Measurements from ENCODE around the gene CBLB. TPM values are rescaled to one million over a fixed set of nuclear protein-coding genes. Genes with fewer than 3 reads are reported as not detected.

The CBLB gene
- total and polyA plus RNA-seq, 2 experiments from 2014 or later, result 20.5 to 47.7 TPM

DNA sequence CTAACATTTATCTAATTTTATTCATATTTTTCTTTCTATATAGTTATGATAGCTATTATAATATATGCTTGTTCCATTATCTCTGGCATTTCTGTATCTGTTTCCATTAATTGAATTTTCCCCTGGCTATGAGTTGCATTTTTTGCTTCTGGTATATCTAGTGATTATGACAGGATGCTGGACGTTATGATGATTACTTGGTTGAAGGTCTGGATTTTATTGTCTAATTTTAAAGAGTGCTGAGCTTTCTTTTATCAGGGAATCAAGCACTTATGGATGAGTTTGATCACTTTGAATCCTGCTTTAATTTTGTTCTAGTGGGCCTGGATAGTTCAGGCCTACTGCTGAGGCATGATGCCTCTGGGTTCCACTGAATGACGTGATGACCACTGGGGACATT, 229.7 kb downstream of the CBLB start:
- Histone ChIP-seq H2AFZ (no peak overlapping the region), H4K20me1 (replicated peaks; ENCODE audit: insufficient read depth) (no peaks in the 10 kb centered on the region), H3K4me3 (no peak overlapping the region), H3K27ac (ENCODE audit: low read depth) (no peak overlapping the region), H3F3A (replicated peaks; ENCODE audit: low read depth) (no peaks in the 10 kb centered on the region), H3K4me2 (no peak overlapping the region), H3K27me3 (ENCODE audit: insufficient read depth) (no peaks in the 10 kb centered on the region), H3K79me2 (replicated peaks; ENCODE audit: insufficient read depth) (no peaks in the 10 kb centered on the region), H3K4me1 (ENCODE audit: insufficient read depth) (no peaks in the 10 kb centered on the region), H3K36me3 (ENCODE audit: insufficient read depth) (no peaks in the 10 kb centered on the region), H3K9me2 (ENCODE audit: insufficient read depth) (no peaks in the 10 kb centered on the region)
- Mint-ChIP-seq H3K9me3 (peaks cover 8% of the 10 kb centered on the region; the same call in 2 of the 3 replicates), H3K36me3 (ENCODE audit: low read depth) (no peaks in the 10 kb centered on the region; the same call in 2 of the 3 replicates), H3K27me3 (ENCODE audit: insufficient read depth, low read depth, poor library complexity) (no peaks in the 10 kb centered on the region), H3K27ac (no peak overlapping the region), H3K4me3 (no peak overlapping the region), H3K4me1 (no peaks in the 10 kb centered on the region)
- DNase-seq (ENCODE audit: low spot score) (no peak), ATAC-seq (no peak)
- TF ChIP-seq STAT1 (IDR thresholded peaks at IDR 0.05; ENCODE audit: unreplicated experiment) (no peak), POLR2AphosphoS5 (IDR thresholded peaks at IDR 0.05; ENCODE audit: low read depth) (no peak), EZH2 (IDR thresholded peaks at IDR 0.05; ENCODE audit: low read depth, unreplicated experiment) (no peak), ZNF331 (CRISPR knock-in tag; IDR thresholded peaks at IDR 0.05; ENCODE audit: low read depth) (no peak), JUNB (IDR thresholded peaks at IDR 0.05; ENCODE audit: unreplicated experiment) (no peak), ZNF114 (CRISPR knock-in tag; IDR thresholded peaks at IDR 0.05) (no peak), NANOG (IDR thresholded peaks at IDR 0.05; ENCODE audit: borderline replicate concordance) (no peak), EZH2phosphoT487 (IDR thresholded peaks at IDR 0.05; ENCODE audit: unreplicated experiment) (no peak), CREB1 (CRISPR knock-in tag; IDR thresholded peaks at IDR 0.05; ENCODE audit: low read depth) (no peak)
- TF ChIP-seq, protein P1, sequence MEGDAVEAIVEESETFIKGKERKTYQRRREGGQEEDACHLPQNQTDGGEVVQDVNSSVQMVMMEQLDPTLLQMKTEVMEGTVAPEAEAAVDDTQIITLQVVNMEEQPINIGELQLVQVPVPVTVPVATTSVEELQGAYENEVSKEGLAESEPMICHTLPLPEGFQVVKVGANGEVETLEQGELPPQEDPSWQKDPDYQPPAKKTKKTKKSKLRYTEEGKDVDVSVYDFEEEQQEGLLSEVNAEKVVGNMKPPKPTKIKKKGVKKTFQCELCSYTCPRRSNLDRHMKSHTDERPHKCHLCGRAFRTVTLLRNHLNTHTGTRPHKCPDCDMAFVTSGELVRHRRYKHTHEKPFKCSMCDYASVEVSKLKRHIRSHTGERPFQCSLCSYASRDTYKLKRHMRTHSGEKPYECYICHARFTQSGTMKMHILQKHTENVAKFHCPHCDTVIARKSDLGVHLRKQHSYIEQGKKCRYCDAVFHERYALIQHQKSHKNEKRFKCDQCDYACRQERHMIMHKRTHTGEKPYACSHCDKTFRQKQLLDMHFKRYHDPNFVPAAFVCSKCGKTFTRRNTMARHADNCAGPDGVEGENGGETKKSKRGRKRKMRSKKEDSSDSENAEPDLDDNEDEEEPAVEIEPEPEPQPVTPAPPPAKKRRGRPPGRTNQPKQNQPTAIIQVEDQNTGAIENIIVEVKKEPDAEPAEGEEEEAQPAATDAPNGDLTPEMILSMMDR (conservative IDR thresholded peaks at IDR 0.05; ENCODE audit: low read depth in 2 of 2), result no peak
- TF ChIP-seq, protein P2, sequence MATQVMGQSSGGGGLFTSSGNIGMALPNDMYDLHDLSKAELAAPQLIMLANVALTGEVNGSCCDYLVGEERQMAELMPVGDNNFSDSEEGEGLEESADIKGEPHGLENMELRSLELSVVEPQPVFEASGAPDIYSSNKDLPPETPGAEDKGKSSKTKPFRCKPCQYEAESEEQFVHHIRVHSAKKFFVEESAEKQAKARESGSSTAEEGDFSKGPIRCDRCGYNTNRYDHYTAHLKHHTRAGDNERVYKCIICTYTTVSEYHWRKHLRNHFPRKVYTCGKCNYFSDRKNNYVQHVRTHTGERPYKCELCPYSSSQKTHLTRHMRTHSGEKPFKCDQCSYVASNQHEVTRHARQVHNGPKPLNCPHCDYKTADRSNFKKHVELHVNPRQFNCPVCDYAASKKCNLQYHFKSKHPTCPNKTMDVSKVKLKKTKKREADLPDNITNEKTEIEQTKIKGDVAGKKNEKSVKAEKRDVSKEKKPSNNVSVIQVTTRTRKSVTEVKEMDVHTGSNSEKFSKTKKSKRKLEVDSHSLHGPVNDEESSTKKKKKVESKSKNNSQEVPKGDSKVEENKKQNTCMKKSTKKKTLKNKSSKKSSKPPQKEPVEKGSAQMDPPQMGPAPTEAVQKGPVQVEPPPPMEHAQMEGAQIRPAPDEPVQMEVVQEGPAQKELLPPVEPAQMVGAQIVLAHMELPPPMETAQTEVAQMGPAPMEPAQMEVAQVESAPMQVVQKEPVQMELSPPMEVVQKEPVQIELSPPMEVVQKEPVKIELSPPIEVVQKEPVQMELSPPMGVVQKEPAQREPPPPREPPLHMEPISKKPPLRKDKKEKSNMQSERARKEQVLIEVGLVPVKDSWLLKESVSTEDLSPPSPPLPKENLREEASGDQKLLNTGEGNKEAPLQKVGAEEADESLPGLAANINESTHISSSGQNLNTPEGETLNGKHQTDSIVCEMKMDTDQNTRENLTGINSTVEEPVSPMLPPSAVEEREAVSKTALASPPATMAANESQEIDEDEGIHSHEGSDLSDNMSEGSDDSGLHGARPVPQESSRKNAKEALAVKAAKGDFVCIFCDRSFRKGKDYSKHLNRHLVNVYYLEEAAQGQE (IDR thresholded peaks at IDR 0.05; ENCODE audit: unreplicated experiment), result no peak
- TF ChIP-seq, protein P3, sequence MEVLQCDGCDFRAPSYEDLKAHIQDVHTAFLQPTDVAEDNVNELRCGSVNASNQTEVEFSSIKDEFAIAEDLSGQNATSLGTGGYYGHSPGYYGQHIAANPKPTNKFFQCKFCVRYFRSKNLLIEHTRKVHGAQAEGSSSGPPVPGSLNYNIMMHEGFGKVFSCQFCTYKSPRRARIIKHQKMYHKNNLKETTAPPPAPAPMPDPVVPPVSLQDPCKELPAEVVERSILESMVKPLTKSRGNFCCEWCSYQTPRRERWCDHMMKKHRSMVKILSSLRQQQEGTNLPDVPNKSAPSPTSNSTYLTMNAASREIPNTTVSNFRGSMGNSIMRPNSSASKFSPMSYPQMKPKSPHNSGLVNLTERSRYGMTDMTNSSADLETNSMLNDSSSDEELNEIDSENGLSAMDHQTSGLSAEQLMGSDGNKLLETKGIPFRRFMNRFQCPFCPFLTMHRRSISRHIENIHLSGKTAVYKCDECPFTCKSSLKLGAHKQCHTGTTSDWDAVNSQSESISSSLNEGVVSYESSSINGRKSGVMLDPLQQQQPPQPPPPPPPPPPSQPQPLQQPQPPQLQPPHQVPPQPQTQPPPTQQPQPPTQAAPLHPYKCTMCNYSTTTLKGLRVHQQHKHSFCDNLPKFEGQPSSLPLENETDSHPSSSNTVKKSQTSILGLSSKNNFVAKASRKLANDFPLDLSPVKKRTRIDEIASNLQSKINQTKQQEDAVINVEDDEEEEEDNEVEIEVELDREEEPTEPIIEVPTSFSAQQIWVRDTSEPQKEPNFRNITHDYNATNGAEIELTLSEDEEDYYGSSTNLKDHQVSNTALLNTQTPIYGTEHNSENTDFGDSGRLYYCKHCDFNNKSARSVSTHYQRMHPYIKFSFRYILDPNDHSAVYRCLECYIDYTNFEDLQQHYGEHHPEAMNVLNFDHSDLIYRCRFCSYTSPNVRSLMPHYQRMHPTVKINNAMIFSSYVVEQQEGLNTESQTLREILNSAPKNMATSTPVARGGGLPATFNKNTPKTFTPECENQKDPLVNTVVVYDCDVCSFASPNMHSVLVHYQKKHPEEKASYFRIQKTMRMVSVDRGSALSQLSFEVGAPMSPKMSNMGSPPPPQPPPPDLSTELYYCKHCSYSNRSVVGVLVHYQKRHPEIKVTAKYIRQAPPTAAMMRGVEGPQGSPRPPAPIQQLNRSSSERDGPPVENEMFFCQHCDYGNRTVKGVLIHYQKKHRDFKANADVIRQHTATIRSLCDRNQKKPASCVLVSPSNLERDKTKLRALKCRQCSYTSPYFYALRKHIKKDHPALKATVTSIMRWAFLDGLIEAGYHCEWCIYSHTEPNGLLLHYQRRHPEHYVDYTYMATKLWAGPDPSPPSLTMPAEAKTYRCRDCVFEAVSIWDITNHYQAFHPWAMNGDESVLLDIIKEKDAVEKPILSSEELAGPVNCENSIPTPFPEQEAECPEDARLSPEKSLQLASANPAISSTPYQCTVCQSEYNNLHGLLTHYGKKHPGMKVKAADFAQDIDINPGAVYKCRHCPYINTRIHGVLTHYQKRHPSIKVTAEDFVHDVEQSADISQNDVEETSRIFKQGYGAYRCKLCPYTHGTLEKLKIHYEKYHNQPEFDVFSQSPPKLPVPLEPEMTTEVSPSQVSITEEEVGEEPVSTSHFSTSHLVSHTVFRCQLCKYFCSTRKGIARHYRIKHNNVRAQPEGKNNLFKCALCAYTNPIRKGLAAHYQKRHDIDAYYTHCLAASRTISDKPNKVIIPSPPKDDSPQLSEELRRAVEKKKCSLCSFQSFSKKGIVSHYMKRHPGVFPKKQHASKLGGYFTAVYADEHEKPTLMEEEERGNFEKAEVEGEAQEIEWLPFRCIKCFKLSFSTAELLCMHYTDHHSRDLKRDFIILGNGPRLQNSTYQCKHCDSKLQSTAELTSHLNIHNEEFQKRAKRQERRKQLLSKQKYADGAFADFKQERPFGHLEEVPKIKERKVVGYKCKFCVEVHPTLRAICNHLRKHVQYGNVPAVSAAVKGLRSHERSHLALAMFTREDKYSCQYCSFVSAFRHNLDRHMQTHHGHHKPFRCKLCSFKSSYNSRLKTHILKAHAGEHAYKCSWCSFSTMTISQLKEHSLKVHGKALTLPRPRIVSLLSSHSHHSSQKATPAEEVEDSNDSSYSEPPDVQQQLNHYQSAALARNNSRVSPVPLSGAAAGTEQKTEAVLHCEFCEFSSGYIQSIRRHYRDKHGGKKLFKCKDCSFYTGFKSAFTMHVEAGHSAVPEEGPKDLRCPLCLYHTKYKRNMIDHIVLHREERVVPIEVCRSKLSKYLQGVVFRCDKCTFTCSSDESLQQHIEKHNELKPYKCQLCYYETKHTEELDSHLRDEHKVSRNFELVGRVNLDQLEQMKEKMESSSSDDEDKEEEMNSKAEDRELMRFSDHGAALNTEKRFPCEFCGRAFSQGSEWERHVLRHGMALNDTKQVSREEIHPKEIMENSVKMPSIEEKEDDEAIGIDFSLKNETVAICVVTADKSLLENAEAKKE (CRISPR knock-in tag; IDR thresholded peaks at IDR 0.05), result no peak
- TF ChIP-seq, protein P4, sequence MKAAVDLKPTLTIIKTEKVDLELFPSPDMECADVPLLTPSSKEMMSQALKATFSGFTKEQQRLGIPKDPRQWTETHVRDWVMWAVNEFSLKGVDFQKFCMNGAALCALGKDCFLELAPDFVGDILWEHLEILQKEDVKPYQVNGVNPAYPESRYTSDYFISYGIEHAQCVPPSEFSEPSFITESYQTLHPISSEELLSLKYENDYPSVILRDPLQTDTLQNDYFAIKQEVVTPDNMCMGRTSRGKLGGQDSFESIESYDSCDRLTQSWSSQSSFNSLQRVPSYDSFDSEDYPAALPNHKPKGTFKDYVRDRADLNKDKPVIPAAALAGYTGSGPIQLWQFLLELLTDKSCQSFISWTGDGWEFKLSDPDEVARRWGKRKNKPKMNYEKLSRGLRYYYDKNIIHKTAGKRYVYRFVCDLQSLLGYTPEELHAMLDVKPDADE (IDR thresholded peaks at IDR 0.05), result no peak

All from GM23338 (cell line).